GM11168 (cell line): ENCODE data around the gene ADARB1.

ENCODE experiments used
- in situ Hi-C: fragments of 300-500 bp; cut with MboI; formaldehyde crosslinking; loops from one replicate; pipeline ENCODE4 v1.12.0; 2022; ENCODE audit warnings: low sequenced_read_pairs; ENCODE audit not compliant: unreplicated experiment

ADARB1 gene

DNA sequence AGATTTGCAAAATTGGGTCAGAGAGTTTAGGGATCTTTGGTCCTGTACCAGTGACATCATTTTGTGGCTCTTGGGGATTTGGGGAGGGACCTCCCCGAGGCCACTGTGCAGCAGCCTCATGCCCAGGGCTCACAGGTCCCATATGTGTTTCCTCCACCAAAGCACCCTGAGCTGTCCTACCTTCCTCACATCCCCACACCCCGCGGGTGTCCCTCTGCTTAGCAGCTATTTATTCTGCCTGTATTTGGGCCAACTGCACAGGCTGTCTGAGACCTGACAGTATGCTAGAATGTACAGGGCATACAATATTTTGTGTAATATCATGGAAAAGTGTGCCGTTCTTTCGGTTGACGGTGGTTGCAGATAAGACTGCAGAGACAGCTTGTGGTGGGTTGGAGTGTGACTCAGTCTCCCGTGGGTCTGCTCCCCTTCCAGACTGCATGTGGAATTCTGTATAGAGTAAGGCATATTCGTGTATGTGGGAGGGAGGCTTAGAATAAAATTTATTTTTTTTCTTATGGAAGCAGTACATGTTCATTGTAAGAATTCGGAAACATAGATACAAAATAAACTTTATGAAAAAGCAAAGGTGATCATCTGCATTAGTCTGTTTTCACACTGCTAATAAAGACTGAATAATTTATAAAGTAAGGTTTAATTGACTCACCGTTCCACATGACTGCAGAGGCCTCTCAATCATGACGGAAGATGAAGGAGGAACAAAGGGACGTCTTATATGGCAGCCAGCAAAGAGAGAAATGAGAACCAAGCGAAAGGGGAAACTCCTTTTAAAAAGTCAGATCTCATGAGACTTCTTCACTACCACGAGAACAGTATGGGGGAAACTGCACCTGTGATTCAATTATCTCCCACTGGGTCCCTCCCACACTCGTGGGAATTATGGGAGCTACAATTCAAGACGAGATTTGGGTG, 84.4 kb downstream of the ADARB1 start:
- in situ Hi-C loops = no loop called here

DNA sequence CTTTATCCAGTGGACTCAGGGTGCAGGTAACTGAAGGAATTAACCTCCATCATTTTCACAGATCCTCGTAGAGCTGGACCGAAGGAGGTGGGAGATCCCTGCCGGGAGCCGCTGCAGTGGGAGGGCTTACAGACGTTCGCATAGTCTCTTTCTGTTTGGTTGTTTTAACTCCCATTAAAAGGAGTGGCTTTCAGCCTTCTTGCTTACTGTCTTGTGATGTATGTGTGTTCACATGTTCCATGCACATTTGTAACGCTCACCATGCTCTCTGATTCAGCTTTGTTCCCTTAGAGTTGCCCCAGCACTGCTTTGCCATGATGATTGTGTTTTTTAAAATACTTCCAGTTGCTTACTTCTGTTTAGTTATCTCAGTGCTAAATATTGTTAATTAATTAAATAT, 85.8 kb downstream of the ADARB1 start:
- in situ Hi-C loops = no loop called here

DNA sequence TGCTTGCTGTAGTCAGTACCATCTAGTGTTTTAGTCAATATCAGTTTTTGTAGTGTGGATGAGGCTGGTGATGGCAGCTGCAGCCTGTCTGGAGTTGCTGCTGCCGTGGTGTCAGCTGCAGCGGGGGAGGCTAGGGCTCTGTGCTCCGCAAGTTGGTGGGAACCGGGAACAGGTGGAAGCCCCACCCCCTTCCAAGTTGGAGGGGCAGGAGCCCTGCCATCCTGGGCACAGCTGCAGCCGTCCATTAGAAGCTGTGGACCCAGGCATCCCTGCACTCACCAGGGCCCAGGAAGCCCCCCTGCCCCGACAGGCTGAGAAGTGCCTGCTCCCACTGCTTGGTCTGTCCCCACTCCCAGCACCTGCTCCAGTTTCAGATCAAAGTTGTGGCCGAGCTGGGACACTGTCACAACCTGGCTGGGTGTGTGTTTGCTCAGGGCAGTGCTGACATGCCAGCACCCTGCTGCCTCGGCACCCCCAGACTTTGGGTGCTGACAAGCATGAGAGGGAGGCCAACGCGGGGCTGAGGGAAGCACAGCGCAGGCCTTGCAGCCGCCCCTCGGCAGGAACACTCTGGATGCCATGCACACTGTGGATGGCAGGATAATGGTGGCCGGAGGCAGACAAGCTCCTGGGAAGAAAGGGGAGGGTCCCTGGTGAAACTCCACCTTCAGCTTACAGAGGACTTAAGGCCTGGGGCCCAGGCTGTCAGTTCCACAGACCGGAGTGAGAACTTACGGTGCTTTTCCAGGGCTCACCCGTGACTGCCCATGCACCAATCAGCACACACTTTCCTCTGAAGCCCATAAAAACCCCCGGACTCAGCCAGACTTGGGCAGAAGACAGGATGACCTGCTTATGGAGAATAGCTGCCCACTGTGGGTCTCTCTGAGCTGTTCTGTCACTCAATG, 86.9 kb downstream of the ADARB1 start:
- in situ Hi-C loops = no loop called here

DNA sequence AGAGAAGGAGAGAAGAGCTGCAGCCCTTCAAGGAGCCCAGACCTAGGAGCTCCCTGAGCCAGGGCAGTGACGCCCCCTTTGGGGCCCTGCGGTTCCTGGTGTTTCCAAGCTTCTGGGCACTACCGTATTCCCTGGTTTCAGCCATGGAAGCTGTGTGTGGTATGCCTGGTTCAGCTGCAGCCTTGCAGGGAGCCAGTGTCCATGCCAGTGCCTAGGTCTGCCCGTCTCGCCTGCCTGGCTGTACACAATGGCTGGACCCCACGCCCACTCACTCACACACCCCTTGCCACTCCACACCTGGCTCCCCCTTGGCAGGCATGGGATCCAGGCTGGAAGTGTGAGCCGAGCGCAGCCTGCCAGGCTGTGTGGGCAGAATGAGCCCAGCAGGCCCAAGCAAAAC, 87.7 kb downstream of the ADARB1 start:
- in situ Hi-C loops = no loop called here

DNA sequence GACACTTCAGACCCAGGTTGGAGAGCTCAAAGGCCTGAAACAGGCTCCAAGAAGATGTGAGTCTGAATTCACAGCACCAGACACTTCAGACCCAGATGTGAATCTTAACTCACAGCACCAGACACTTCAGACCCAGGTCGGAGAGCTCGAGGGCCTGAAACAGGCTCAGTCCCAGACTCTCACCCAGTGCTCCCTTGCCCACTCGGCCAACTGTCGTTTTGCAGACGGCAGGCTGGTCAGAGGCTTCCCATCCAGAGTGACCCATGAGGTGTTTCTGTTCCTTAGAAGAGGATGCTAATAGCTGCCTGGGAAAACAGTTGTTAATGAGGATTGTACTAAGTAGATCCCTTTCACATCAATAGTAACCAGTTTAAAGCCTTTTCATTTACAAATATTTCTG, 88.4 kb downstream of the ADARB1 start:
- in situ Hi-C loops = no loop called here

DNA sequence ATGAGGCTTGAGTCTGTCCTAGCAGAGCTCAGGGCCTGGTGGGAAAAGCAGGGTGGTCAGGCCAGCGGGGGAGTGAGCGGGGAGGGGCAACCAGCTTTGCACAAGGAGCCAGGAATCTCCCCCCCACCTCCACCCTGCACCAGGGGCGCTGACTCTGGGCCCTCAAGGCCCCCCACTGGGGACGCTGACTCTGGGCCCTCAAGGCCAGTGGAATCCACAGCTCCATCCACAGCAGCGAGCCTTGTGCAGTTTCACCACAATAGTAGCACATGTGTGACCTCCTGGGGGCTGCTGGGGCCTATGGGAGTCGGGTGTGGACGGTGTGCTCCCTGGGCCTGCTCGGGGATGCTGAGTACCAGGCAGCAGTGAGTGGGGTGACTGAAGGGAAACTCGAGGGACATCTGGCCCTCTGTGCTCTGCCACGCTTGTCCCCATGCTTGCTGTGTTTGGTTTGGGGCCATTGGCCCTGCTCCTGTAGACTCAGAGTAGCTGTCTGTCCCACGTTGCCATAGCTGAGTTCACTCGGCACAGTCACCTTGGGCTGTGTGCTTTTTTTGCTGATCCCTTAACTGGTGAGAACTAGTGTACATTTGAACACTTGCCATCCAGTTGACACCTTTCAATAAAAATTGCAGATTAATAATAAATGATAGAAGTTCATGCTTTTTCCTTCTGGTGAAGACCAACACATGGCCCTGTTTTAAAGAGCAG, 89.2 kb downstream of the ADARB1 start:
- in situ Hi-C loops = no loop called here

DNA sequence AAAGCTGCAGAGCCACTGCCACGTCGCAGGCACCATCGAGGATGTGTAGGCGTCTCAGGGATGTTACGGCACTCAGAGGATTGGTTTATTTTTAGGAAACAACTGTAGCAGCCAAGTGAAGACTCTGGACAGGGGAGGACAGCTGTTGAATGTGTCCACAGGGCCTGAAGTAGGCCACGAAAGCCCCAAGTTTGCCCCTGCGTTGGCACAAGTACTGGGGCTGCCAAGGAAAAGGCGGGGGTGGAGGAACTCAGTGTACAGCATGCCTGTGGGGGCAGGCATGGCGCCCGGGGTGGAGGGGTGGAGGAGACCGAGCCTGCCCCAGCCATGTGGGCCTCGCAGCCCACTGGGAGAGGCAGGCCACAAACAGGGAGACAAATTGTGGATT, 89.7 kb downstream of the ADARB1 start:
- in situ Hi-C loops = no loop called here

DNA sequence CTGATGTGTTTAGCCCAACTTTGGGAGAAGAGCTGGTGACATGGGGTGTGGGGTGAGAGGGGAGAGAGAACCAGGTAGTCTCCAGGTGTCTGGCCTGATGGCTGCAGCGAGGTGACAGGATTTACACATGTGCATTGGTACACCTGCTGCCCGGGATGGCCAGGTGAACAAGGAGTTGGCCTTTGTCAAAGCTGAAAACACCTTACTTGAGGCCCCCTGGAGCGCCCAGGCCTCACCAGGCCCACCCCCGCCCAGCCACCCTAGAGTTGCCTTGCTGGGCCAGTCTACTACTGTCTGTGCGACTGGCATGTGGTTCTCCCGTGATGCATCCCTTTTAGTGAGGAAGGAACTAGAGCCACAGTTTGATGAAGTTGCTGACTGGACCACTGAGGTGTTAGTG, 90.5 kb downstream of the ADARB1 start:
- in situ Hi-C loops = no loop called here

DNA sequence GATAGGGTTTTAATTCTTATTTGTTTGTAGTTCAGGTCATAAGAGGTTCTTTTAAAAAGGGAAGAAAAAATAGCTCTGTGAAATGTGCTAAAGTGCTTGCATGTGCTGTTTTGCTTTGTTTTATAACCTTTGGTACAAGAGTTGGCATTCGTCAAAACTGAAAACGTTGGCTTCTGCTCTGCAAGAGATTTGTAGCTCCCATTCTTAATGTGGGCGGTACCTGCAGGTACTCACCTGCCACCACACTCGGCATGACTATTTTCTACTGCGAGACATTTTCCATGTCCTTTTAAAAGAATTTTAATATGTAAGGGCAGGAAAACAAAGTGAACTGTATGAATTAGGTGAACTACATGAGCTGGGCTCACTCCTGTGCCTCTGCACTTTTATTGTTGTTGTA, 92.6 kb downstream of the ADARB1 start:
- in situ Hi-C loops = no loop called here

DNA sequence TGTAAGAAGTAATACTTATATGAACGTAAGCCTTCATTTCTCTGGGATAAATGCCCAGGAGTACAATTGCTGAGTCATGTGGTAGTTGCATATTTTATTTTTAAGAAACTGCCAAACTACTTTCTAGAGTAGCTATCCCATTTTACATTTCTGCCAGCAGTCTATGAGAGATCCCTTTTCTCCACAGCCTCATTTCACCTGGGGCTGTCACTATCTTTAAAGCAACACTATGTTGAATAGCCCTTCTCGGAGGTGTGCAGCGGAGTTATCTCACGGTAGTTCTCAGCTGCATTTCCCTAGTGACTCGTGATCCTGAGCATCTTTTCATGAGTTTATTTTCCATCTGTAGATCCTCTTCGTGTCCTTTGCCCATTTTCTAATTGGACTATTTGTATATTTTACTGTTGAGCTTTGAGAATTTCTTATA, 93.4 kb downstream of the ADARB1 start:
- in situ Hi-C loops = no loop called here

DNA sequence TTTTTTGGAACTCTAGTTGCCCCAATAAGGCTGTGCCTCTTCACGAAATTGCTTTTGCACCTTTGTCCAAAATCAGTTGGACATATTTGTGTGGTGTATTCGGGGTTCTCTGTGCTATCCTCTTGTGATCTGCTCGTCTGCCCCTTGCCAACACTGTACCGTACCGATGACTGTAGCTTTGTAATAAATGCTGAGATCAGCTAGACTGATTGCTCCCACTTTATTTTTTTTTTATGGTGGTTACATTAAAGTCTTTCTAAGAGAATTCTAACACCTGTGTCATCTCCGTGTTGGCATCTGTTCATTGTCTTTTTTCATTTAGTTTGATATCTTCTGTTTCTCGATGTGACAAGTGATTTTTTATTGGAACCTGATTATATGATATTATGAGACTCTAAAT, 94.1 kb downstream of the ADARB1 start:
- in situ Hi-C loops = no loop called here

DNA sequence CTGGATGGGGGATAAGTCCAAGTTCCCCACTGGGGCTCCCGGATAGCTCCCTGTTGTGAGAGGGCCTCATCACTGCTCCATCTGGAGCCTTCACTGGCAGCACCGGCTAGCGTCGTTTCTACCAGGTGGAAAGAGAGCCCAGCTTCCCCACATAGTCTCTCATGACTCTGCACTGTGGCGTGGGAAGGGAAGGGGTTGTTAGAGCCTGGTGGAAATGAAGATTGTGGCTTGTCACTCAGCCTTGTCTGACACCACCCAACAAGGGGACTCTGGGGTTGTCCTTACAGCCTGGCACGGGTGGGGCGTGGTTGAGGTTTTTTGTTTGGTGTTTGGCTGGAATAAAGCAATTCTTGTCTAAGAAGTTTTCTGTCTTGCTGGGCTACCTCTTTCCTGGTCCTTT, 94.6 kb downstream of the ADARB1 start:
- in situ Hi-C loops = no loop called here

DNA sequence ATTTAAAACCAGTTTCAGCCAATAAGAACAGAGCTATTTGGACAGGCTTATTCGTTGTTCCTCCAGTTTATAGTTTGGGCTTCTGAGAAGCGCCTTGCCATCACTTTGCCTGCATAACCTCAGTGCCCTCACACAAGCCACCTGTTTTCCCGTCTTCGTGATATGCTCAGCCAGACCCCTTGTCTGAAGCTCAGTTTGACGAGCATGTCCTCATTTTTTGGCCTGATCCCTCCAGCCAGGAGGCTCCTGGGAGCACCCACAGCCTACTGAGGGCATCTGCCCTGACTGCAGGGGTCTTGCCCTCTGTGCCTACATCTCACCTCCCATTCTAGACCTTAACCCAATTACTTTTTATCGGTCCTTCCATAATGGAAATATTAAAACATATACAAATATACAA, 95.3 kb downstream of the ADARB1 start:
- in situ Hi-C loops = no loop called here

DNA sequence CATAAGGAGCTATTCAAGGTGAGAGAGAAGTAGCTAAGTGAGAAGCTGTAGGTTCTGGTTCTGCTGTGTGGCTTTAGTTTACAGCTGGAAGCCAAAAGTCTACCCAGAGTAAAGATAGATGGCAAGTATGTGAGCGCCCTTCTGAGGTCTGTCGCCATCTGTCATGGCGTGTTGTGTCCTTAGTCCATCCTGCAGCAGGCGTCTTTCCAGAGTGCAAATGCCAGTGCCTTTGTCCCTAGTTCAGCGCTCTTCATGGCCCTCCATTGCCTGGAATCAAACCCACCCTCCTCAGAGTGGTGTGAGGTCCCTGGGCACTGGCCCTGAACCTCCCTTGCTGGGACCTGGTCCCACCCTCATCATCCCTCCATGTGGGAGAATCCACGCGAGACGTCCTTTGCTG, 96.6 kb downstream of the ADARB1 start:
- in situ Hi-C loops = no loop called here

DNA sequence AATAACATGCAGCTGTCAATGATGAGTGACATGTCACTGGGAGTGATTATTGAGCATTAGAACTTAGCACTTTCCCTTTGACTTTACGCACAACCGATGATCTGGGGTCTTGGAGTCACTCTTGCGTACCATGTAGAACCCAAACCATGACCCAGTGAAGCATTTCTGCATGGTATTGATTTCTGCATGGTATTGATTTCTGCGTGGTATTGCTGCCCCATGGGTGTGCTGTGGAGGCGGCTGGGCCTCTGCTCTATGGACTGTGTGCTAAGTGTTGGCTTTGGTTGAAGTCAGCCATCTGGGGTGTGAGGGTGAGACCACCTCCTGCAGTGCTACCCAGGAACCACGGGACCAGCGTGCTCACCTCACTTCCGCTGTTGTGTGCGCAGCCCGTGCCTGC, 98.0 kb downstream of the ADARB1 start:
- in situ Hi-C loops = no loop called here

DNA sequence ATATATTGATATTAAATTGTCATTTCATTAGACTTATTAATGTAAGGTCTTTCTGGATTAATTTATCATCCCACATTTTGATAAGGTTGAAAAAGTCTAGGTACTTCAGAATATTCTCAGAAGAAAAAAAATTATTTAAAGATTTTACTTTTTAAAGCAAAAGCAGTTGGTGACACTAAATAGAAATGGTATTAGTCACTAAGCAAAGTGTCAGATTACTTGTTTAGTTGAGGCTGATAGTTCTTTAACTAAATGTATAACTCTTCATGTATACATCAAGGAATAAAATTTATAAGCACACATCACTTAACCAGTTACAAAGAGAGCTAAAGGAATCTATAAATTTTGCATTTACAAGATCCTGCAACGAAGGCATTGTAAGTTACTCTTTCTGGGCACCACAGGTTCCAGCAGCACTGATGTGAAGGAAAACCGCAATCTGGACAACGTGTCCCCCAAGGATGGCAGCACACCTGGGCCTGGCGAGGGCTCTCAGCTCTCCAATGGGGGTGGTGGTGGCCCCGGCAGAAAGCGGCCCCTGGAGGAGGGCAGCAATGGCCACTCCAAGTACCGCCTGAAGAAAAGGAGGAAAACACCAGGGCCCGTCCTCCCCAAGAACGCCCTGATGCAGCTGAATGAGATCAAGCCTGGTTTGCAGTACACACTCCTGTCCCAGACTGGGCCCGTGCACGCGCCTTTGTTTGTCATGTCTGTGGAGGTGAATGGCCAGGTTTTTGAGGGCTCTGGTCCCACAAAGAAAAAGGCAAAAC, 101.1 kb downstream of the ADARB1 start:
- in situ Hi-C loops = no loop called here

DNA sequence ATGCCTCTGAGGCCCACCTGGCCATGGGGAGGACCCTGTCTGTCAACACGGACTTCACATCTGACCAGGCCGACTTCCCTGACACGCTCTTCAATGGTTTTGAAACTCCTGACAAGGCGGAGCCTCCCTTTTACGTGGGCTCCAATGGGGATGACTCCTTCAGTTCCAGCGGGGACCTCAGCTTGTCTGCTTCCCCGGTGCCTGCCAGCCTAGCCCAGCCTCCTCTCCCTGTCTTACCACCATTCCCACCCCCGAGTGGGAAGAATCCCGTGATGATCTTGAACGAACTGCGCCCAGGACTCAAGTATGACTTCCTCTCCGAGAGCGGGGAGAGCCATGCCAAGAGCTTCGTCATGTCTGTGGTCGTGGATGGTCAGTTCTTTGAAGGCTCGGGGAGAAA, 101.8 kb downstream of the ADARB1 start:
- in situ Hi-C loops = no loop called here

DNA sequence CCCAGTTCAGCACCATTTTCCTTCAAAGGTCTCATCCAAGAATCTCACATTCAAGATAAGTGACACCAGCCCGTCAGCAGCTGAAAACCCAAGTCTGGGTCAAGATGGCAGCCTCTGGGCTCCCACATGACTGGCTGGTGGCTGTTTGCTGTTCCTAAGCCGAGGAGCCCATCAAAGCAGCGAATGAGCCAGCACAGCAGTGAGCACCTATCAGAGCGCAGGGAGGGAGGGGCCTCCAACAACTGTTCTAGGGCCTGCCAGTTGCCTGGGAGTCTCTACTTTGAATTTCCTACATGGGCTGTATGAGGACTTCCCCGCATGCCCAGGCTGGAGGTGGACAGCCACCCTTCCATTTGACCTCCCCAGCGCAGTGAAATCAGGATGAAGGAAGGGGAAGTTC, 102.7 kb downstream of the ADARB1 start:
- in situ Hi-C loops = no loop called here

DNA sequence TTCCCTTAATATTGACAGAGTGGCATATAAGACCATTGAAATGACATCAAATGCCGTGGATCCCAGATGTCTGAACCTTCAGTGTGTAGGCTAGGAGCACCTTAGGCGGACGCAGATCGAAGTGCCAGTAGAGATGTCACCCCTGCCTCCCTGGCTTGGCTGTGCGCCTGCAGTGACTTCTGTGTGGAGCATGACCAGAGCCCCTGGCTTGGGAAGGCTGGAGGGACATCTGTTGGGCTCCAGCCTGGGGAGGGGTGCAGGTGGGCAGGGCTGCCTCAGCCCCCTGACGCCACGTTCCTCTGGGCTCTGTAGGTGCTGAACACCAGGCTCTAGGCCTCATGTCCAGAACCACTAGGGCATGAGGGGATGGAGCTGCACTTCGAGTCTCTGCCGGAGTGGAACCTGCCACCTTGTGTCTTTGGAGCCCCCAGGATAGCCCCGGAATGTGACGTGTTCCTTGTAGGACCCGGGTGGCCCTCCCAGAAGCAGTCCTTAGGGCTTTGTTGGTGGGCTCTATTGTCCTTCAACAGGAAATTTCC, 103.8 kb downstream of the ADARB1 start:
- in situ Hi-C loops = no loop called here

DNA sequence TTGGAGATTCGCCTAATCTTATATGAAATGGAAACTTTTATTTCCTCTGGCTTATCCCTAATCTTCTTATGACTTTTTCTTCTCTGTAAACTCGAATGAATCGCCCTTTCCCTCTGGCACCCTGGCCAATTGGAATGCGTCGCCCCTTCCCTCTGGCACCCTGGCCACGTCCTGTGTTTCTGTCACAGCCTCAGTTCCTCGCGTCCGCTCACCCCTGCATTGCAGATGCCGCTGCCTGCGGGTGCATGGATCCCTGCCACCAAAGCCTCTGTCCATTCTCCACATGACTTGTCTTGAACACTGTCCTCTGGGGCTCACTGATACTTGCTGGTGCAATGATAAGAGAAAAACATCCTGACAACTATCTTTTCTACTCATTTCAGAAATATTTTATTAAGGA, 104.6 kb downstream of the ADARB1 start:
- in situ Hi-C loops = no loop called here
